HG02763 (cell line): Measurements from ENCODE around the gene INPP4A.
A peak's percentile ranks its signal among the peaks of the same experiment; 100 is the strongest.
"Not testable (repeated sequence)": the region's sequence is repeated elsewhere in the genome, so short reads cannot be mapped to it uniquely, and the experiment has no call there.

Source experiments
- ATAC-seq: cut with Tn5 transposase; IDR thresholded peaks from one replicate; pipeline ENCODE4 v1.9.1; 2021; ENCODE audit warnings: mild to moderate bottlenecking, moderate library complexity; ENCODE audit not compliant: unreplicated experiment

INPP4A gene

GRCh38 chr2:98444436-98445176 lies at the start of gene INPP4A:
Gene INPP4A (plus strand): TSS chr2:98444858. CDS start chr2:98520049, 75,191 bp downstream.
- peak; percentile 82 for ATAC-seq

GRCh38 chr2:98395977-98396376 lies 48.7 kb upstream of the INPP4A start:
- no peak for ATAC-seq

GRCh38 chr2:98396745-98397355 lies 47.8 kb upstream of the INPP4A start:
- no peak for ATAC-seq

GRCh38 chr2:98399140-98399539 lies 45.5 kb upstream of the INPP4A start:
- no peak for ATAC-seq

- ATAC-seq: no peak
Measured at GRCh38 chr2:98403878-98404277, 40.8 kb upstream of the INPP4A start.

GRCh38 chr2:98404556-98405250 lies 40.0 kb upstream of the INPP4A start:
- no peak for ATAC-seq

- no peak for ATAC-seq
Measured at GRCh38 chr2:98405301-98405700, 39.4 kb upstream of the INPP4A start.

GRCh38 chr2:98408155-98408554 lies 36.5 kb upstream of the INPP4A start:
- no peak for ATAC-seq

GRCh38 chr2:98412751-98413458 lies 31.8 kb upstream of the INPP4A start:
- ATAC-seq: peak; percentile 60

GRCh38 chr2:98414246-98414645 lies 30.4 kb upstream of the INPP4A start:
- not testable (repeated sequence) for ATAC-seq

- ATAC-seq: not testable (repeated sequence)
Measured at GRCh38 chr2:98415719-98416248, 28.9 kb upstream of the INPP4A start.

GRCh38 chr2:98416383-98417159 lies 28.1 kb upstream of the INPP4A start:
- ATAC-seq: no peak

- ATAC-seq: no peak
Measured at GRCh38 chr2:98419544-98419943, 25.1 kb upstream of the INPP4A start.

GRCh38 chr2:98419977-98420725 lies 24.5 kb upstream of the INPP4A start:
- no peak for ATAC-seq

GRCh38 chr2:98422449-98422848 lies 22.2 kb upstream of the INPP4A start:
- ATAC-seq: no peak

- ATAC-seq: no peak
Measured at GRCh38 chr2:98426771-98427170, 17.9 kb upstream of the INPP4A start.

- no peak for ATAC-seq
Measured at GRCh38 chr2:98432145-98432544, 12.5 kb upstream of the INPP4A start.

GRCh38 chr2:98433363-98433964 lies 11.2 kb upstream of the INPP4A start:
- no peak for ATAC-seq

- ATAC-seq: no peak
Measured at GRCh38 chr2:98434492-98434891, 10.2 kb upstream of the INPP4A start.
